ENCODE results near the gene AKT2.

Gene AKT2

GRCh38 chr19:40271706-40272105 lies 13.4 kb downstream of the AKT2 start:
- no peak for DNase-seq

- DNase-seq: no peak
These were observed 14.6 kb downstream of the AKT2 start for GRCh38 chr19:40270362-40271089.

- no peak for DNase-seq
These were observed 15.8 kb downstream of the AKT2 start for GRCh38 chr19:40269216-40269940.

- no peak for DNase-seq
These were observed 17.5 kb downstream of the AKT2 start for GRCh38 chr19:40267601-40267997.

GRCh38 chr19:40266912-40267600 lies 18.1 kb downstream of the AKT2 start:
- no peak for DNase-seq

GRCh38 chr19:40266119-40266518 lies 19.0 kb downstream of the AKT2 start:
- no peak for DNase-seq

GRCh38 chr19:40265763-40266099 lies 19.4 kb downstream of the AKT2 start:
- no peak for DNase-seq

GRCh38 chr19:40265055-40265762 lies 19.9 kb downstream of the AKT2 start:
- no peak for DNase-seq

- no peak for DNase-seq
These were observed 20.7 kb downstream of the AKT2 start for GRCh38 chr19:40264314-40265054.

GRCh38 chr19:40263440-40264313 lies 21.5 kb downstream of the AKT2 start:
- DNase-seq: no peak

- DNase-seq: no peak
These were observed 22.7 kb downstream of the AKT2 start for GRCh38 chr19:40262422-40262821.

- no peak for DNase-seq
These were observed 23.5 kb downstream of the AKT2 start for GRCh38 chr19:40261631-40262030.

- DNase-seq: no peak
These were observed 28.0 kb downstream of the AKT2 start for GRCh38 chr19:40257096-40257517.

- DNase-seq: no peak
These were observed 28.6 kb downstream of the AKT2 start for GRCh38 chr19:40256512-40256911.

- no peak for DNase-seq
These were observed 29.5 kb downstream of the AKT2 start for GRCh38 chr19:40255619-40256166.

- no peak for DNase-seq
These were observed 30.3 kb downstream of the AKT2 start for GRCh38 chr19:40254714-40255418.

- no peak for DNase-seq
These were observed 31.5 kb downstream of the AKT2 start for GRCh38 chr19:40253611-40254092.

- DNase-seq: no peak
These were observed 32.8 kb downstream of the AKT2 start for GRCh38 chr19:40252395-40252794.

- no peak for DNase-seq
These were observed 33.2 kb downstream of the AKT2 start for GRCh38 chr19:40251991-40252390.

GRCh38 chr19:40251244-40251643 lies 33.9 kb downstream of the AKT2 start:
- no peak for DNase-seq
